Stimulated activated naive CD4-positive, alpha-beta T cell treated with Interleukin-2 at 50 U/mL for 16 hours (primary cell): ENCODE measurements around the gene SCN1B.
"Not testable (repeated sequence)": the region's sequence is repeated elsewhere in the genome, so short reads cannot be mapped to it uniquely, and the experiment has no call there.

ENCODE experiments used
- DNase-seq: peaks from one replicate; lab custom pipeline; 2025; lab: John Stamatoyannopoulos, UW

SCN1B gene

DNA sequence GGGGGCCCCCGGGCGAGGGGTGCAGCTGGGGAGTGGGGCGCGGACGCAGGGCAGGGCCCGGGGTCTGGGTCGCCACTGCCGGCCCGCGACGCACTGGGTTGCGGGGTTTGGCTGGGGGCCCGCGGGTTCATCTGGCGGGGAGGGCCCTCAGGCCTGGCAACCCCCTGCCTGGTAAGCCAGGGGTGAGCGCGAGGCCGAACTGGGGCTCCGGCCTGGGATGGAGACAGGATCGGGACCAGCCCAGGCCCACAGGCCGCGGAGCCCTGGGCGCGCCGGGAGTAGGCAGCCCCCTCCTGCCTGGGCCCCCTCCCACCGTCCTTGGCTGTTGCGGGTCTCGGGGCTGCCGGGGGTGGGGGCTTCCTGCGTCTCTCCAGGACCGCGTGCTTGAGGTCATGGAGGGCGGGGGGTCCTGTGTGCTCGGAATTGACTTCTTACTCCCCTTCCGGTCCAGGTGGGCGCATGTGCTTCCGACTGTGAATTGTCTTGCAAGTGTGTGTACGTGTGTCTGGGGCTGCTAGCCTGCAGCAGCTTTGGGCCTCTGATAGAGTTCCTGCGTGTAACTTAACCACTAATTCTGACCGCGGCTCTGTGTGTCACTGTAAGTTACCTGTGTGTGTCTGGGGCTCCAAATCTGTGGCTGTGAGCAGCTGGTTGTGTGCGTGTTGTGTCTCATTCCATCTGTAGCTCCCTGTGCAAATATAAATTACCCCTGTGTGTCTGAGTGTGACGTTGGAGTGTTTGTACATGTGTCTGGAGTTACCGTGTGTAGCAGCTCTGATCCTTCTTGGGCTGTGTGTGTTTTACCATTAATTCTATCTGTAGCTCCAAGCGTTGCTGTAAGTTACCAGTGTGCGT is 29.4 kb upstream of the SCN1B start:
- DNase-seq: peak; percentile 67

DNA sequence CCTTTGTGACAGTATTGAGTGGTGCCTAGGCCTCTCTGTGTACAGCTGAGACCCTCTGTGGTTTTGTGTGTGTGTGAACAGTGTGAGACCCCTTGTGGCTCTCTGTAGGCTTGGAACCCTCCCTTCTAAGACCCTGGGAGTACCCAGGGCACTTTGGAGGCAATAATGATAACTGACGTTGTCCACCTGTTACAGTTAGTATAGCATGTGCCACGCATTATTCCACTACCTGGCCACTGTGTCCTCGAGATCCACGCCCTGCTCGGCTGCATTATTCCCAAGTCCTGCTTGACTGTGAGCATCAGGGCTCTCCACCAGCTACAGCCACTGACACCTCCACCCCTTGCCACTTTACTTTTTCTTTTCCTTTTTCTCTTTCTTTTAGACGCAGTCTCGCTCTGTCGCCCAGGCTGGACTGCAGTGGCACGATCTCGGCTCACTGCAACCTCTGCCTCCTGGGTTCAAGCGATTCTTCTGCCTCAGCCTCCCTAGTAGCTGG is 28.2 kb upstream of the SCN1B start:
- no peak for DNase-seq

DNA sequence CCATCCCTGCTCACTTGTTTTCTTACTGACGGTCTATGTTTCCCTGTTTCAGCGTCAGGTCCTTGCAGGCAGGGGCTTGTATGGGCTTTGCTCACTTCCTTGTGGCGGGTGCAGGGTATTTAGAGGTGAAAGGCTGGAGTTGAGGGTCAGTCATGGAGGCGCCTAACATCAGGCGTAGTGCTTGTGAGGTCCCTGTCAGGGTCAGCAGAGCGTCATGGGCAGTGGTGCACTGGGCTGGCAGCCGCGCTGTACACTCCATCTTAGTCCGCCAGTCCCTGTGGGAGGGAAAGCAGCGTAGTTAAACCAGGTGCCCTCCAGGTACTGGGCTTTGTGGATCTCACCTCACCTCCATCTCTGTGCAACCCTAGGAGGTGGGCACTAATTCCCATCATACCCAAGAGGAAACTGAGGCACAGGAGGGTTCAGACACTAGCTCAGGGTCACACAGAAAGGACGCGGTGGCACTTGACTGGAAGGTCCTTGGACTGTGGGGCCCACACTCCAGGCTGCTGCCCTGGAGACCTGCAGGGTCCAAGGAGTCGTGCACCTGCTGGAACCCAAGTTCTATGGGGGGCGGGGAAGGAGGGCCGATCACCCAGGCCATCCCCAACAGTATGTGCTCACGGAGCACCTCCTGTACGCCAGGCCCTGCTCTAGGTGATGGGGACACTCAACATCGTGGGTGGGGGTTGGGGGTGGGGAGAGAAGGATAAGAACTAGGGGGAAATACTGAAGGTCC is 25.6 kb upstream of the SCN1B start:
- no peak for DNase-seq

DNA sequence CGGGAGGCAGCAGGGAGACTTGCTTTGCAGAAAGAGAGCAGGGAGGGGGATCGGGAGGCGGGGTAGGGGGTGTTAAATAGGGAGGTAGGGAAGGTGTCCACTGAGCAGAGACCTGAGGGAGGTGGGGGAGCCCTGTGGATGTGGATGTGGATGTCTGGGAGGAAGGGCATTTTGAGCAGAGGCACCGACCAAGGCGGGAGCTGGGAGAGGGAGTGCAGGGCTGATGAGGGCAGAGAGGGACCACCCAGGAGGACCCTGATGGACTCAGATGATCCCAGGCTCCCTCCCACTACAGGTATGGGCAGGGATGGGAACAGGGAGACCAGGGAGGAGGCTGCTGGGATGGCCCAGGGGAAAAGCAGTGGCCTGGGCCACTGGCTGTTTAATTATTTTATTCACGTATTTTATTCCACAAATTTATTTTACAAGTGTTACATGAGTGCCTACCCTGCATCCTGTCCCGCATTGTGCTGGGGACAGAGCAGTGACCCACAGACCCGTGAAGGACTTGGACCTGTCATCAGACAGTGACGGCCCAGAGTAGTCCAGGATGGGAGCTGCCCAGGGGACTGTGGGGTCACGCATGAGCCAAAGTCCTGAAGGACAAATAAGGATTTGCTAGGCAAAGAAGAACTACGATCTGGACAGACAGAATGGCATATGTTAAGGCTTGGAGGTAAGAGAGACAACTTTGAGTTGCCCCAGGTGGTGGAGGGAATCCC is 24.9 kb upstream of the SCN1B start:
- DNase-seq: no peak

DNA sequence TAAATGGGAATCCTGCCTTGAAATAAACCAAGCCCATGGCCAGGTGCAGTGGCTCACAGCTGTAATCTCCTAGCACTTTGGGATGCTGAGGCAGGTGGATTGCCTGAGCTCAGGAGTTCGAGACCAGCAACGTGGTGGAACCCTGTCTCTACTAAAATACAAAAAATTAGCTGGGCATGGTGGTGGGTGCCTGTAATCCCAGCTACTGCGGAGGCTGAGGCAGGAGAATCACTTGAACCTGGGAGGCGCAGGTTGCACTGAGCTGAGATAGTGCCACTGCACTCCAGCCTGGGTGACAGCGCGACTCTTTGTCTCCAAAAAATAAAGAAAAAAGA is 24.3 kb upstream of the SCN1B start:
- DNase-seq: not testable (repeated sequence)

DNA sequence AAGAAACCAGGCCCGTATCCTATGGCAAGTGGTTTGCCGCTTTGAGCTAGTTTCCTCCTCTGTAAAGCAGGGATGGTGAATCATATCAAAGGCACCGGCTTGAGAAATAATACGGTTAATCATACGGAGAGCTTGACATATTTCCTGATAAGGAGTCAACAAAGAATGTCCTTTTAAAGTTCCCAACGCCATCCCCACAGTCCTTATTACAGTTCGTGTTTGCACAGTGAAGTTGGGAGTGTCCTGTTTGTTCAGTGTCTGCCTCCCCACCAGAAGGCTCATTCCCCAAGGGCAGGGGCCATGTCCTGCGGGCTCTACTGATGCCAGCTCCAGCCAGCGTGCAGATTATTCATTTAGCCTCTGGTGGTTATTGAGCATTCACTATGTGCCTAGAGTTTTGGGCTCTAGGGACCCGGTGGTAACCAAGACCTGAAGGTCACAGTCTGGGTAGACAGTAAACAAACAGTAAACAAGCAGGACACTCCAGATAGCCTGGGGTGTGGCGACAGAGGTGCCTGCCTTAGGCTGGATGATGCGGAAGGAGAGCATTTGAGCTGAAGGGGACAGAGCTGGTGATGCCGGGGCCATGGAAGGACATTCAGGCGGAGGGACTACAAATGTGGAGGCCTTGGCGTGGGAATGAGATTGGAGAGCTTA is 23.8 kb upstream of the SCN1B start:
- no peak for DNase-seq

DNA sequence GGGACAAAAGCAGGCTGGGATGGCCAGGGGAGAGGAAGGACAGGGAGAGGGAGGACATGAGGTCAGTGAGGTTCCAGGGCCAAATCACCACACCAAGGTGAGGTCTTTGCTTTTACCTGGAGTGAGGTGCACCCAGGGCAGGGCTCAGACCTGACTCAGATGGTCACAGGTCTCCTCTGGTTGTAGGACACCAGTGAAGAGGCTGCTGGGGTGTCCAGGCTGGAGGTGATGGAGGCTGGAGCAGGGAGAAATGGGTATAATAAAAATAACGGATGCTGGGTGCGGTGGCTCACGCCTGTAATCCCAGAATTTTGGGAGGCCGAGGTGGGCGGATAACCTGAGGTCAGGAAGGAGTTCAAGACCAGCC is 23.3 kb upstream of the SCN1B start:
- no peak for DNase-seq

DNA sequence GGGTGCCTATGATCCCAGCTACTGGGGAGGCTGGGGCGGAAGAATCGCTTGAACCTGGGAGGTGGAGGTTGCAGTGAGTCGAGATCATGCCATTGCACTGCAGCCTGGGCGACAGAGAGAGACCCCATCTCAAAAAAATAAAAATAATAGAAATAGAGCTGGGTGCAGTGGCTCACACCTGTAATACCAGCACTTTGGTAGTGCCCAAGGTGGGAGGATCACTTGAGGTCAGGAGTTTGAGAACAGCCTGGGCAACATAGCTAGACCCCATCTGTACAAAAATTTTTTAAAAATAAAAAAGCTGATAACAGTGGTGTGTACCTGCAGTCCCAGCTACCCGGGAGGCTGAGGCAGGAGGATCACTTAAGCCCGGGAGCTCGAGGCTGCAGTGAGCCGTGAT is 22.8 kb upstream of the SCN1B start:
- DNase-seq: not testable (repeated sequence)

DNA sequence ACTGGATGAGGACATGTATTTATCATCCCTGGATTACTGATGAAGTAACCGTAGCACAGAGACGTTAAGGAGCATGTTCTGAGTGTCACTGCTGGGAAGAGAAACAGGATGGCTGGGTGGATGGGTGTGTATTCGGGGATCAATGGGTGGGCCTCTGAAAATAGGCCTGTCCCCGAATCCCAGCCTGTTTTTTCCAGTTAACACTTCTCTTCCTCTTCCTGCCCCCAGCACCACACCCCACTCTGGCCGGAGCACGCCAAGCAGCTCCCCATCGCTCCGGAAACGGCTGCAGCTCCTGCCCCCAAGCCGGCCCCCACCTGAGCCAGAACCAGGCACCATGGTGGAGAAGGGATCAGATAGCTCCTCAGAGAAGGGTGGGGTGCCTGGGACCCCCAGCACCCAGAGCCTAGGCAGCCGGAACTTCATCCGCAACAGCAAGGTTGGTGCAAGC is 21.4 kb upstream of the SCN1B start:
- DNase-seq: no peak

DNA sequence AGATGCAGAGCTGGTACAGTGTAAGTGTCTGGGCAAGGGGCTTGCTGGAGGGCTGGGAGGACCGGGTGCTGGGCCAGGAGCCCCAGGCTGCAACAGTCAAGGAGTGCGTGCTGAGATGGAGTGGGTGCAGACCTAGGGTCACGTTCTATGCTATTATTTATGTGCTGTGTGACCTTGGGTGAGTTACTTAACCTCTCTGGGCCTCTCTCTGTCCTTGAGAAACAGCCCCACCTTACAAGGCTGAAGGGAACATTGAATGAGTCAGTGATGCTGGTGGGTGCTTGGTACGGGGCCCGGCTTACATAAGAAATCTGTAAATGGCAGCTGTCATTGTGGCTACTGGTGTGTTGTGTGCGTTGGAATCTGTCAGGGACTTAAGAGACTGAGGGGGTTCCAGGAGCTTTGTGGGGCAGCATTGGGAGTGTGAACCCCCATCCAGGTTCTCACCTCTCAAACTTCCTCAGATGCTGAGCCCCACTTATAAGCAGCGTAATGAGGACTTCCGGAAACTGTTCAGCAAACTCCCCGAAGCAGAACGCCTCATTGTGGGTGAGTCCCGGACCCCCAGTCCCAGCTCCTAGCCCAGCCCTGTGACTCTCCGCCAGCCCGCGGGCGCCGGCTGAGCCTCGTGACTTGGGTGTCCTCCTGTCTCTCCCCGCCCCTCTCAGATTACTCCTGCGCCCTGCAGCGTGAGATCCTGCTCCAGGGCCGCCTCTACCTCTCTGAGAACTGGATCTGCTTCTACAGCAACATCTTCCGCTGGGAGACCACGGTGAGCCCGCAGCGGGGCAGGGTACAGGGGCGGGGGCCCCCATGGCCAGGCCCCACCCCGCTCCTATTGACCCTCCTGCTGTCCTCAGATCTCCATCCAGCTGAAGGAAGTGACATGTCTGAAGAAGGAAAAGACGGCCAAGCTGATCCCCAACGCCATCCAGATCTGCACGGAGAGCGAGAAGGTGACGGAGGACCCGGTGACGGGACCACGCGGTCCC is 20.6 kb upstream of the SCN1B start:
- no peak for DNase-seq

DNA sequence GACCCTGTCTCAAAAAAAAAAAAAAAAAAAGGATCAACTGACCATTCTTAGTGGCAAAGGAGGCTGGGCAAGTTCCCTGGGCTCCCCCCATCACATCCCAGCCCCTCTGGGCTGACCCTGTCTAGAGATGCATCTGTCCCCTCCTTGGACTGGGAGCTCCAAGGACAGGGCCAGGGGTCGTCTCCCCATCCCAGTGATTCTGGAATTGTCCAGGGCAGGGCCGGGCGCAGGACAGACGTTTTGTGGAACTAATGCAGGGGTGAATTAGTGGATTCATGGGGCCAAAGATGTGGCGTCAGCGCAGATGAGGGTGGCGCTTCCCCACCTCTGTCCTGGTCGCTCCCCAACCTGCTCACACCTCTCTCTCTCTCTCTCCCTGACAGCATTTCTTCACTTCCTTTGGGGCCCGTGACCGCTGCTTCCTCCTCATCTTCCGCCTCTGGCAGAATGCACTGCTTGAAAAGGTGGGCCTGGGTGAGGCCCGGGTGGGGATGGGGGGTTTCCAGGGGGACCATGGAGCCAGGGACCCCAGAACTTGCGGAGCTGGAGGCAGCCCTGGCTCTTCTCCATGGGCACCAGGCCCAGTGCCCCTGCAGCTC is 19.1 kb upstream of the SCN1B start:
- DNase-seq: no peak

DNA sequence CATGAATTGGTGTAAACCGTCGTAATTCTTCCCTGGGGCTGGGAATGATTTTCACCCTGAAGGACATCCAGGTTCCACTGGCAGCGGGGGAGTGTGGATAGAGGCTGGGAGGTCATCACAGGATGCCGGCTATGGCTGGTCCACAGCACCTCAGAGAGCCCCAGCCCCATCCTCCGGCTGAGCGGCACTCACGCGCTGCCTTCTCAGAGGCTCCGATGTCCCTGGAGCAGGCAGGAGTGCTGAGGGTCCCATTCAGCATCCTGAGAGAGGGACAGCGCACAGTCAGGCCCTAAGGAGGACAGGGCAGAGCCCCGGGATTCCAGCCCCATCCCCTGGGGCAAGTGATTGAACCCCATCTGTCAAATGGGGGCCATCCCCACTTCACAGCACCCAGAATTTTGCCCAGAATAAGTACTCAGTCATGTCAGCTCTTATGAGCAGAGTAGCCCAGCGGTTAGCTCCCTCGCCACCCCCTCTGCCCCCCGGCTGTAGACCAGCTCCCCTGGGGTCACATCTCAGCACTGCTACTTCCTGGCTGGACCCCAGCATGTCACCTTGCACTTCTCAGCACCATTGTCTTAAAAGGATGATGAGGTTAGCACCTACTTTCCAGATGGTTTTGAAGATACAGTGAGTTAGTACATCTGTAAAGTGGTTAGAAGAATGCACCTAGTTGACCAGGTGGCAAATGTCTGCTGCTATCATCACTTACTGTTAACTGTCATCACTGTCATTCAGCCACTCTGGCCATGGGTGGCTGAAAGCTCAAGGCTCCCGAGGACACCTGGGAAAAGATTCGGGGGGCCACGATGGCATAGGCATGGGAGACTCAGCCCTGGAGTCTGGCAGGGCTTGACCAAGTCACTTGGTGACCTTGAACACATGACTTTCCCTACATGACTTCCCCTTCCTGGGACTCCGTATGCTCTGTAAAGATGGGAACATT is 18.3 kb upstream of the SCN1B start:
- no peak for DNase-seq

DNA sequence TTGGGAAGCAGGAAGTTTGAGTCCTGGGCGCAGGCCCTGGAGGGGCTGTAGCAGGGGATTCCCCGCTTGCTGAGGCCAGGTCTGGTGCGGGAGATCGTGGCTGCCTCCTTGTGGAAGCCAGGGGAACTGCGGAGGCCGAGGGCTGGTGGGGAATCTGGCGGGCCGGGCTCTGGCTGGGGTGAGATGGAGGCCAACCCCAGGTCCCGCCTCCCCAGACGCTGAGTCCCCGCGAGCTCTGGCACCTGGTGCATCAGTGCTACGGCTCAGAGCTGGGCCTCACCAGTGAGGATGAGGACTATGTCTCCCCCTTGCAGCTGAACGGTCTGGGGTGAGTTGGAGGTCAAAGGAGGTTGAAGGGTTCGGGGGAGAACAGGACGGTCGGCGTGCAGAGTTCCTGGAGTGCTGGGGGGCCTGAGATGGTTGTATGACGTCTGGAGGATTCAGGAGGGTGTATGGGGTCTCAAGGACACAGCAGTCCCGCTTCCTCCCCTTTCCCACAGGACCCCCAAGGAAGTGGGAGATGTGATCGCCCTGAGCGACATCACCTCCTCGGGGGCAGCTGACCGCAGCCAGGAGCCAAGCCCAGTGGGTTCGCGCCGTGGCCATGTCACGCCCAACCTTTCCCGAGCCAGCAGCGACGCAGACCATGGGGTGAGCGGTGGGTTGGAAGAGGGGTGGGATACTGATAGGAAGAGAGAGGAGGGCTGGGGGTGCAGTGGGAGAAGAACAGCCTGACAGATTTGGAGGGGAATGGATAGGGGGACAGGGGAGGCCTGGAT is 17.0 kb upstream of the SCN1B start:
- DNase-seq: peak; percentile 76

DNA sequence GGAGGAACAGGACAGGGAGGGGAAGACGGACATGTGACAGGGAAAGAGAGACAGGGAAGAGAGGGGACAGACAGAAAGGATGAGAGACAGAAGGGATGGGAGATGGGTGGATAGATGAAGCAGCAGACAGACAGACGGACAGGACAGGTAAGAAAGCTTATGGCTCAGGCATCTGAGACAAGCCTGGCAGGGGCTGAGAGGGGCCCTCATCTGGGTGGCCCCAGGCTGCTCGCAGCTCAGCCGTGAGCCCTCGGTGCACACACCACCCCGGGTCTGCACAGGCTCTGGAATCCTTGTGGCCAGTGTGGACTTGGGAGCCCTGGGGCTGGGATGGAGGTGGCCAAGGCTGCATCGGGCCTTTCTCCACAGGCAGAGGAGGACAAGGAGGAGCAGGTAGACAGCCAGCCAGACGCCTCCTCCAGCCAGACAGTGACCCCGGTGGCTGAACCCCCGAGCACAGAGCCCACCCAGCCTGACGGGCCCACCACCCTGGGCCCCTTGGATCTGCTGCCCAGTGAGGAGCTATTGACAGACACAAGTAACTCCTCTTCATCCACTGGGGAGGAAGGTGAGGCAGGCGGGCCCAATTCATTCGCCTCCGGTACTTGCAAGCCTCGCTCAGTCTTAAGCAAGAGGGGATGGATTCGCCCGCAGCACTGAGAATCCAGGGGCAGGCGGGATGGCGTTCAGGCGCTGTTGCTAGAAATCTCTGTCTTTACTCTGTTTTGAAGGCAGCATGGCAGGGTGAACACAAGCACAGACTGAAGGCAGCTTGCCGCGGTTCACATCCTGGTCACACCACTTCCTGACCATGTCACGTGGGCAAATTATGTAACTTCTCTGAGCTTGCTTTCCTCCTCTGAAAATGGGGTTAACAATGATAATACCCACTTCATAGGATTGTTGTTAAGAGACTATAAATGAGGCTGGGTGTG is 16.2 kb upstream of the SCN1B start:
- DNase-seq: peak; percentile 43

DNA sequence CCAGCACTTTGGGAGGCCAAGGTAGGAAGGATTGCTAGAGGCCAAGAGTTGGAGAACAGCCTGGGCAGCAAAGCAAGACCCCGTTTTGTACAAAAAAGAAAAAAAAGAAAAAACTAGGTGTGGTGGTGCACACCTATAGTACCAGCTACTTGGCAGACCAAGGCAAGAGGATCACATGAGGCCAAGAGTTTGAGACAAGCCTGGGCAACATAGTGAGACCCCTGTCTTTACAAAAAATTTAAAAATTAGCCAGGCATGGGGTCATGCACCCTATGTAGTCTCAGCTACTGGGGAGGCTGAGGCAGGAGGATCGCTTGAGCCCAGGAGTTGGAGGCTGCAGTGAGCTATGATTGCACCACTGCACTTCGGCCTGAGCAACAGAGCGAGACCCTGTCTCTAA is 15.5 kb upstream of the SCN1B start:
- DNase-seq: not testable (repeated sequence)

DNA sequence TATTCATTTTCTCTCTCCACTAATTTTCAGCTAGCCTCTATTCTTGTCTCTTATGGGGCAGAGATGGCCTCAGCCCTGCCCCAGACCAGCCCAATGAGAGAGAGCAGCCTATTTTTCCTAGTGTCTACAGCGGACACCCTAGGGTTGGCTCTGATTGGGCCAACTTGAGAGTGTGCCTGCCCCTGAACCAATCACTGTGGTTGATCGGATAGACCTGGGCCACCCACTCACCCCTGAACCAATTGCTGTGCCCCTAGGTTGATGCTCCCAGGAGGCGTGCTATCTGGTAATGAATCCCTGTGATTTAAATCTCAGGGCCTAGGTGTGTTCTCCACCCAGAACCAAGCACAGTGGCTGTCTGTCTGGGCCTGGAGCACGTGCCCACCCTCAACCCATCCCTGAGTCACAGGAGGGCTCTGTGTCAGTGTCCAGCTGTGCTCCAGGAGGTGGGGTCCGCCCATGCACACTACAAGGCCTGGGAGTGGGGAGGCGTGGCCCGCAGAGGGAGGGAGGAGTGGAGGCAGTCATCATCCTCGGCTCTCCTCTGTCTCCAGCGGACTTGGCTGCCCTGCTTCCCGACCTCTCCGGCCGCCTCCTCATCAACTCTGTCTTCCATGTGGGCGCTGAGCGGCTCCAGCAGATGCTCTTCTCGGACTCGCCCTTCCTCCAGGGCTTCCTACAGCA is 14.9 kb upstream of the SCN1B start:
- no peak for DNase-seq

DNA sequence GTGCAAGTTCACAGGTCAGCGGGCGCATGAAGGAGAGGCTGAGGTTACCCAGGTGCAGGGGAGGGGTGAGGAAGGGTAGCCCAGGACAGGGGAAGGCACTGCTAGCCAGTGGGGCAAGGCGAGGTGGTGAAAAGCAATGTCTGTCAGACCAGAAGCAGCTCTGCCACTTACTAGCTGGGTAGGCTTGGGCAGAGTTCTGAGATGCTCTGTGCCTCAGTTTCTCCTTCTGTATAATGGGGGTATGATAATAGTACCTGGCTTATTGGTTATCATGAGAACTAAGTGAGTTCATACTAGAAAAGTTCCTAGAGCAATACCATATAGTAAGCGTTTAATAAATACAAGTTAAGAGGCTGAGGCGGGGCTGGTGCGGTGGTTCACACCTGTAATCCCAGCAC is 14.3 kb upstream of the SCN1B start:
- DNase-seq: no peak
